NCI-H2196 treated with DMSO at 0.1 percent for 48 hours (cell line): ENCODE measurements around the gene CALCOCO1.

Source experiments
- DNase-seq: peaks from one replicate; lab custom pipeline; 2025; ENCODE audit not compliant: unreplicated experiment; lab: John Stamatoyannopoulos, UW

CALCOCO1 gene

DNA sequence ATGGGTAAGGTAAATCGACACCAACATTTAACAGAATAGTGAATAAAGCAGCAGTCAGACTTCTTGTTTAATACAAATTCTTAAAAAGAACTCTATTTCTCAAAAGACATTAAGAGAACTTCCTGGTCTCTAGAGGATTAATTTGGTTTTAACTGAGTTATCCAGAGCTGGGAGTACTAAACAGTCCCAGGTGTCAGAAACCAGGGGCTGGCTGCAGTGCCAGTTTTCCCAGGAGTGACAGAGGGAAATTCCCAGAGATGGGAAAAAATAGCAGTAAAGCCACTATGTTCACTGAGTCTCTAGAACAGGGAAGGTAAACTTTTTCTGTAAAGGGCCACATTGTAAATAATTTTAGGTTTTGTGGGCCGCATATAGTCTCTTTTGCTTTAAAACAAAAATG is 60.2 kb downstream of the CALCOCO1 start:
- DNase-seq: no peak

DNA sequence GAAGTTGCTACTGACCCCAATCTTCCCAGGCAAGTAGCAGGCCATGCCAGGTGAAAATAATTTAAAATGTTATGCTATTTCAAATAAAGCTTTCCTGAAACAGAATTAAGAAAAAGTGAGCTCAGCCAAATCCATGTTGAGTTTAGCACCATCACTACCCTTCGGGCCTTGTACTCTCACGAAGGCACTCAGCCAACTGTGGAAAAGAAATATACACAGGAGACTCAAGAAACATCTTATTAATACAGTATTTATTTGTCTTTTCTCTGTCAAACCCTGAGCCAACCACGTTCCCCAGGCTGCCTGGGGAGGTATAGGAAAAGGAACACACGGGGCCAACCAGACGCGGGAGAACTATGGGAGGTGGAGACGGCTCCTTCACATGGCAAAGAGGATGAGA is 62.3 kb downstream of the CALCOCO1 start:
- no peak for DNase-seq

DNA sequence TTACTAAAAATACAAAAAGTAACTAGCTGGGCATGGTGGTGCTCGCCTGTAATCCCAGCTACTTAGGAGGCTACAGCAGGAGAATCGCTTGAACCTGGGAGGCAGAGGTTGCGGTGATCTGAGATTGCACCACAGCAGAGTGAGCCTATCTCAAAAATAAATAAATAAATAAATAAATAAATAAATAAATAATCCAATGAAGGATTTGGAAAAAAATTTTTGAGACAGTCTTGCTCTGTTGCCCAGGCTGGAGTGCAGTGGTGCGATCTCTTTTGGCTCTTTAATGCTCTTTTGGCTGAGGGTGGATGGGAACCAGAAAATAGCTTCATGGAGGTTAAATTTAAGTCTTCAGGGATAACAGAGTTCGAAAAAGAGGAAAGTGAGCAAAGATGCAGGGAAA is 63.1 kb downstream of the CALCOCO1 start:
- no peak for DNase-seq

DNA sequence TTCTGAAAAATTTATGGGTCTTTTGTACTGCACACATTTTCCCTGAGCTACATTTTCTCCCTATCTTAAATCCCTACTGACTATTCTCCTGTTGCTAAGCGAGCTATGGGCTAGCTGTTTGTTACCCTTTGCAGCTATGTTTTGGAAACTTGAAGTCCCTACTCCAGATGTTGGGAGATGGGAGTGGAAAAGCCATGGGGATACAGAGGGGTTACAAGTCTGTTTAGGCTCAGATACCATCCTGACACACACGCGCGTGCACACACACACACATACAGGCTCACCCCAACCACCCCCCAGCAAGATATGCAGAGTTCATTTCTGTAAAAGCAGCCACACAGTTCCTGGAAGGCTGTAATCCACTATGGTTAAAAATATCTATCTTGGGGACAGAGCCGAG is 67.2 kb downstream of the CALCOCO1 start:
- DNase-seq: no peak

DNA sequence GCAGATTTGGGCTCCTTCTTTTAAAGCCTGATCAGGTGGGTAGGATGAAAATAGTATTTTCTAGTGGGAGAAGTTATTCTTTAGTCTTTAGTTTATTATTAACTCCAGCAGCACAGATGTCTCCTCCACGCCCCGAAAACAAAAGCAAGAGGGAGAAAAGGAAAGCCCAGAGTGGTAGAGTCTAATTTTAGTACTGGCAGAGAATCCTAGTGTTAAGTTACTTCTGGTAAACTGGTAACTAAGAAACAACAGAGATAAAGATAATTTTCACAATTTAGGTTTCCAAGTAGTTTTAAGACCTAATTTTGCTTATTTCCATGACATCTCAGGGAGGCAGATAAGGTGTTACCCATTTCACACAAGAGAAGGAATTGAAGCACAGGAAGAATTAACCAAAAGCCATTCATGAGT is 67.7 kb downstream of the CALCOCO1 start:
- DNase-seq: peak; percentile 9

DNA sequence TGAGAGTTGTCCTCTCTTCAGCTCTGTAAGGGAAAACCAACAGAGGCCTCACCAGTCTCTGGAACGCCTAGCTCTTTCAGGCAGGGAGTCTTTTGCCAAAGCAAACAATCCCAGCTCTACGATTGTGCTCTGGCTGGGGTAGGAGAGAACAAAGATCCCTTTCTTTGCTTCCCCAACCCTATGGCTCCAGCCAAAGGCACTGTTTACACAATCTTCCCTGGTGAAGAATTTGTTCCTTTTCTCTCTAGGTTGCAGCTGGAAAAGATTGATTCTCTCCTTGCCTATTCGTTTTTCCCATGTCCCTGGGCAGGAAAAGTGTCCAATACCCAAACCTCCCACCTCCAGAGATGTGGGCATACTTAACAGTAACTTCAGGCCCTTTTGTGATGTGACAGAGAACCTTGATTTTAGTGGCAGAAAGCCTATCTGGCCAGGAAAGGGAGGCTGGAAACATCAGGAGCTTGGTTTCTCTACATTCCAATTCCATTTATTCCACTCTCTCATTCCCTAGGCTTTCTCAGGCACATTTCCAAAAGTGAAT is 68.2 kb downstream of the CALCOCO1 start:
- DNase-seq: peak; percentile 69
